Neuronal stem cell (in vitro differentiated cells): ENCODE measurements around the gene HGFAC.
A peak's percentile ranks its signal among the peaks of the same experiment; 100 is the strongest.

ENCODE experiments used
- DNase-seq: peaks from one replicate; pipeline ENCODE4 v3.0.0-alpha.2; 2013; ENCODE audit warnings: low spot score
- H2AFZ ChIP-seq: one replicate; pipeline ENCODE4 v1.6.1; 2013; ENCODE audit warnings: mild to moderate bottlenecking, low read length, inconsistent platforms
- H2AK5ac ChIP-seq: 2 replicates; pipeline ENCODE4 v1.6.1; 2013; ENCODE audit warnings: low read depth, mild to moderate bottlenecking, inconsistent platforms, low read length, moderate library complexity, mixed read lengths
- H2BK120ac ChIP-seq: 2 replicates; pipeline ENCODE4 v1.6.1; 2013; ENCODE audit warnings: low read depth, mild to moderate bottlenecking, inconsistent platforms, low read length, moderate library complexity, mixed read lengths
- H2BK12ac ChIP-seq: one replicate; pipeline ENCODE4 v1.6.1; 2013; ENCODE audit warnings: low read length, inconsistent platforms
- H2BK15ac ChIP-seq: 2 replicates; pipeline ENCODE4 v1.6.1; 2013; ENCODE audit warnings: mild to moderate bottlenecking, low read length, inconsistent platforms, mixed read lengths
- H2BK5ac ChIP-seq: one replicate; pipeline ENCODE4 v1.6.1; 2013; ENCODE audit warnings: inconsistent platforms, mild to moderate bottlenecking, low read length, moderate library complexity
- H3K14ac ChIP-seq: one replicate; pipeline ENCODE4 v1.6.1; 2013; ENCODE audit warnings: low read length, inconsistent platforms
- H3K18ac ChIP-seq: 2 replicates; pipeline ENCODE4 v1.6.1; 2013; ENCODE audit warnings: low read length, inconsistent platforms
- H3K23ac ChIP-seq: 2 replicates; pipeline ENCODE4 v1.6.1; 2013; ENCODE audit warnings: low read depth, mild to moderate bottlenecking, mixed read lengths, low read length, inconsistent platforms; ENCODE audit not compliant: poor library complexity
- H3K27ac ChIP-seq: replicated peaks from 3 replicates; pipeline ENCODE4 v1.5.1; 2013; ENCODE audit warnings: low read length, inconsistent platforms
- H3K27me3 ChIP-seq, 3 experiments: 2 replicates each; pipeline ENCODE4 v1.6.1; 2013; ENCODE audit warnings: low read length in 3 of 3, mild to moderate bottlenecking in 2 of 3, inconsistent platforms in 1 of 3, low read depth in 1 of 3, mixed read lengths in 1 of 3, moderate library complexity in 1 of 3; ENCODE audit not compliant: control insufficient read depth in 3 of 3, insufficient read depth in 3 of 3
- H3K36me3 ChIP-seq, 2 donors: replicated peaks in 1 of 2; 2 replicates each; pipeline ENCODE4 v1.6.1; 2013; ENCODE audit warnings: low read length in 2 of 2; ENCODE audit not compliant: control insufficient read depth in 2 of 2, insufficient read depth in 2 of 2
- H3K4ac ChIP-seq: 2 replicates; pipeline ENCODE4 v1.6.1; 2013; ENCODE audit warnings: inconsistent platforms, mild to moderate bottlenecking, low read length, moderate library complexity
- H3K4me1 ChIP-seq, 2 donors: 1 replicate in 1 of 2; 2 replicates in 1 of 2; pipeline ENCODE4 v1.6.1; 2013; ENCODE audit warnings: low read length in 2 of 2, low read depth in 1 of 2; ENCODE audit not compliant: control insufficient read depth in 2 of 2, insufficient read depth in 1 of 2
- H3K4me2 ChIP-seq: one replicate; pipeline ENCODE4 v1.6.1; 2013; ENCODE audit warnings: mild to moderate bottlenecking, low read length, inconsistent platforms; ENCODE audit not compliant: insufficient read depth, poor library complexity, severe bottlenecking
- H3K4me3 ChIP-seq, 2 donors: 2 replicates each; pipeline ENCODE4 v1.5.1; 2013; ENCODE audit warnings: low read length in 2 of 2, mild to moderate bottlenecking in 2 of 2, inconsistent platforms in 1 of 2, moderate library complexity in 1 of 2
- H3K79me1 ChIP-seq: one replicate; pipeline ENCODE4 v1.6.1; 2013; ENCODE audit warnings: low read depth, mild to moderate bottlenecking, inconsistent platforms, low read length, moderate library complexity
- H3K9ac ChIP-seq: one replicate; pipeline ENCODE4 v1.6.1; 2013; ENCODE audit warnings: mild to moderate bottlenecking, low read depth, low read length, inconsistent platforms; ENCODE audit not compliant: poor library complexity
- H3K9me3 ChIP-seq, 2 donors: replicated peaks in 1 of 2; 2 replicates each; pipeline versions ENCODE3 to v1.6.1; 2013; ENCODE audit warnings: low read length in 2 of 2, mild to moderate bottlenecking in 2 of 2, inconsistent platforms in 1 of 2, low read depth in 1 of 2, mixed read lengths in 1 of 2, moderate library complexity in 1 of 2; ENCODE audit not compliant: control insufficient read depth in 2 of 2, insufficient read depth in 1 of 2
- H4K8ac ChIP-seq: one replicate; pipeline ENCODE4 v1.6.1; 2013; ENCODE audit warnings: low read depth, mild to moderate bottlenecking, inconsistent platforms, low read length, moderate library complexity
- H4K91ac ChIP-seq: one replicate; pipeline ENCODE4 v1.6.1; 2013; ENCODE audit warnings: low read length, low read depth, mild to moderate bottlenecking, inconsistent platforms; ENCODE audit not compliant: poor library complexity
- WGBS, 2 donors: extraction: QIAGEN DNeasy Blood & Tissue Kit; methylation state at CpG; one replicate each; pipeline ENCODE4 v1.1.7; 2013; ENCODE audit warnings: missing lambda C conversion rate in 2 of 2, mixed read lengths in 1 of 2; ENCODE audit not compliant: insufficient read length in 2 of 2, insufficient replicate concordance in 1 of 2; ENCODE audit errors: extremely low coverage in 2 of 2; 5-methylcytosine and 5-hydroxymethylcytosine counted together

The HGFAC gene

DNA sequence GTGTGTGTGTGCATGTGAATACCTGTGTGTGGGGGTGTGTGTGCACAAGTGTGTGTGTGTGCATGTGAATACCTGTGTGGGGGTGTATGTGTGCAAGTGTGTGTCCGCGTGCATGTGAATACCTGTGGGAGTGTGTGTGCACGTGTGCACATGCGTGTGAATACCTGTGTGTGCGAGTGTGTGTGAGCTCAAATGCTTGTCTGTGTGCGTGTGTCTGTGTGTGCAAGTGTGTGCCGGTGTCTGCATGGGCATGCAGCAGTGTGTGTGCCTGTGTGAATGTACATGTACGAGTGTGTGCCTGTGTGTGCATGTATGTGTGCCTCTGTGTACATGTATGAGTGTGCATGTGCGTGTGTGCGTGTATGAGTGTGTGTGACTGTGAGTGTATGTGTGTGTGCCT is 26.4 kb downstream of the HGFAC start:
- no CpG with 5 or more reads among the region's 10 CpGs for WGBS, 2 donors
- Histone ChIP-seq H3K4me1 (peaks cover 10 to 54% of the 10 kb centered on the region in 2 donors), H3K18ac (no peak overlapping the region), H2BK120ac (no peak overlapping the region), H3K9me3 (peaks cover 6 to 9% of the 10 kb centered on the region in 2 donors), H3K4ac (no peak overlapping the region), H4K8ac (peak overlapping the region; percentile 99), H3K4me2 (no peak overlapping the region), H3K27ac (no peak overlapping the region), H3K27me3 (peaks cover 0 to 24% (median 18%) of the 10 kb centered on the region in 3 experiments), H2BK15ac (no peak overlapping the region), H3K4me3 (peak overlapping the region in 1 of 2 donors; percentile 23), H3K14ac (peak overlapping the region; percentile 98), H3K36me3 (peaks cover 0 to 3% of the 10 kb centered on the region in 2 donors), H3K9ac (peak overlapping the region; percentile 87), H3K23ac (peak overlapping the region; percentile 98), H4K91ac (peak overlapping the region; percentile 19), H3K79me1 (peaks cover 6% of the 10 kb centered on the region), H2BK12ac (no peak overlapping the region), H2AK5ac (peak overlapping the region; percentile 12), H2BK5ac (no peak overlapping the region), H2AFZ (no peak overlapping the region)
- no peak for DNase-seq

DNA sequence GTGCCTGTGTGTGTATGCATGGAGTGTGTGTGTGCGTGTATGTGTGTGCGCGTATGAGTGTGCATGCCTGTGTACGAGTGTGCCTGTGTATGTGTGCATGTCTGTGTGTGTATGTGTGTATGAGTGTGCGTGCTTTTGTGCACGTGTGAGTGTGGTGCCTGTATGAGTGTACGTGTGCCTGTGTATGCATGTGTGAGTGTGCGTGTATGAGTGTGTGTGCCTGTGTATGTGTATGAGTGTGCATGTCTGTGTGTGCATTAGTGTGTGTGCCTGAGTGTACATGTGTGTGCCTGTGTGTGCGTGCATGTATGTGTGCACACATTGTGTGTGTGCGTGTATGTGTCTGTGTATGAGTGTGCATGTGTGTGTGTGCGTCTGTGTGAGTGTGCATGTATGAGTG is 27.0 kb downstream of the HGFAC start:
- WGBS, 2 donors = no CpG with 5 or more reads among the region's 11 CpGs
- peak overlapping the region; percentile 48 for H2BK5ac ChIP-seq

GRCh38 chr4:3469386-3470243 is 27.8 kb downstream of the HGFAC start:
- H3K18ac ChIP-seq = peak overlapping the region; percentile 87
- H2BK12ac ChIP-seq = peak overlapping the region; percentile 65
- peaks cover 0 to 3% of the 10 kb centered on the region in 2 donors for H3K36me3 ChIP-seq
- no peak overlapping the region for H3K23ac ChIP-seq
- H3K9me3 ChIP-seq = peaks cover 6 to 9% of the 10 kb centered on the region in 2 donors
- peaks cover 8% of the 10 kb centered on the region for H3K79me1 ChIP-seq
- H3K27me3 ChIP-seq = peaks cover 0 to 13% (median 8%) of the 10 kb centered on the region in 3 experiments
- peak overlapping the region; percentile 48 for H2BK5ac ChIP-seq
- H3K27ac ChIP-seq = no peak overlapping the region
- WGBS, 2 donors = no CpG with 5 or more reads among the region's 31 CpGs
- H3K14ac ChIP-seq = no peak overlapping the region
- no peak overlapping the region for H3K4ac ChIP-seq
- H2AFZ ChIP-seq = peak overlapping the region; percentile 74
- peaks cover 10 to 46% of the 10 kb centered on the region in 2 donors for H3K4me1 ChIP-seq
- peak overlapping the region; percentile 87 for H3K9ac ChIP-seq
- no peak overlapping the region for H4K91ac ChIP-seq
- no peak overlapping the region for H3K4me3 ChIP-seq
- DNase-seq = no peak
- H4K8ac ChIP-seq = no peak overlapping the region
- H2AK5ac ChIP-seq = peak overlapping the region; percentile 54
- H3K4me2 ChIP-seq = no peak overlapping the region
- no peak overlapping the region for H2BK120ac ChIP-seq
- no peak overlapping the region for H2BK15ac ChIP-seq

More for the DNA sequence above, 27.0 kb downstream of the HGFAC start:
- Histone ChIP-seq H2AFZ (no peak overlapping the region), H2AK5ac (peak overlapping the region; percentile 54), H2BK120ac (no peak overlapping the region), H3K23ac (peak overlapping the region; percentile 98), H3K9me3 (peaks cover 6 to 9% of the 10 kb centered on the region in 2 donors), H3K14ac (peak overlapping the region; percentile 98), H3K27ac (no peak overlapping the region), H3K4me1 (peaks cover 10 to 53% of the 10 kb centered on the region in 2 donors), H3K79me1 (peaks cover 8% of the 10 kb centered on the region), H3K18ac (peak overlapping the region; percentile 20), H4K8ac (peak overlapping the region; percentile 99), H2BK15ac (peak overlapping the region; percentile 63), H3K4me2 (no peak overlapping the region), H3K9ac (peak overlapping the region; percentile 87), H4K91ac (peak overlapping the region; percentile 19), H2BK12ac (peak overlapping the region; percentile 73), H3K36me3 (peaks cover 0 to 3% of the 10 kb centered on the region in 2 donors), H3K4ac (no peak overlapping the region), H3K4me3 (peak overlapping the region in 1 of 2 donors; percentile 23), H3K27me3 (peaks cover 0 to 21% (median 14%) of the 10 kb centered on the region in 3 experiments)
- no peak for DNase-seq
